Measurements from ENCODE around the gene MAPK1IP1L. TPM values are rescaled to one million over a fixed set of nuclear protein-coding genes. Genes with fewer than 3 reads are reported as not detected.
A peak's percentile ranks its signal among the peaks of the same experiment; 100 is the strongest.

MAPK1IP1L gene
- total RNA-seq, 6 experiments from 2014 or later = 114 to 150 (median 126) TPM

DNA sequence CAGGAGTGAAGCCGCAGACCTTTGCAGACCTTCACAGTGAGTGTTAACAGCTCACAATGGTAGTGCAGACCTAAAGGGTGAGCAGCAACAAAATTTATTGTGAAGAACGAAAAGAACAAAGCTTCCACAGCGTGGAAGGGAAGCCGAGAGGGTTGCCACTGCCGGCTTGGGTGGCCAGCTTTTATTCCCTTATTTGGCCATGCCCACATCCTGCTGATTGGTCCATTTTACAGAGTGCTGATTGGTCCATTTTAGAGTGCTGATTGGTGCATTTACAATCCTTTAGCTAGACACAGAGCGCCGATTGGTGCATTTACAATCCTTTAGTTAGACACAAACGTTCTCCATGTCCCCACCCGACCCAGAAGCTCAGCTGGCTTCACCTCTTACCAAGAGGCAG lies 35.5 kb downstream of the MAPK1IP1L start:
- TF ChIP-seq, protein P1, sequence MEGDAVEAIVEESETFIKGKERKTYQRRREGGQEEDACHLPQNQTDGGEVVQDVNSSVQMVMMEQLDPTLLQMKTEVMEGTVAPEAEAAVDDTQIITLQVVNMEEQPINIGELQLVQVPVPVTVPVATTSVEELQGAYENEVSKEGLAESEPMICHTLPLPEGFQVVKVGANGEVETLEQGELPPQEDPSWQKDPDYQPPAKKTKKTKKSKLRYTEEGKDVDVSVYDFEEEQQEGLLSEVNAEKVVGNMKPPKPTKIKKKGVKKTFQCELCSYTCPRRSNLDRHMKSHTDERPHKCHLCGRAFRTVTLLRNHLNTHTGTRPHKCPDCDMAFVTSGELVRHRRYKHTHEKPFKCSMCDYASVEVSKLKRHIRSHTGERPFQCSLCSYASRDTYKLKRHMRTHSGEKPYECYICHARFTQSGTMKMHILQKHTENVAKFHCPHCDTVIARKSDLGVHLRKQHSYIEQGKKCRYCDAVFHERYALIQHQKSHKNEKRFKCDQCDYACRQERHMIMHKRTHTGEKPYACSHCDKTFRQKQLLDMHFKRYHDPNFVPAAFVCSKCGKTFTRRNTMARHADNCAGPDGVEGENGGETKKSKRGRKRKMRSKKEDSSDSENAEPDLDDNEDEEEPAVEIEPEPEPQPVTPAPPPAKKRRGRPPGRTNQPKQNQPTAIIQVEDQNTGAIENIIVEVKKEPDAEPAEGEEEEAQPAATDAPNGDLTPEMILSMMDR (IDR thresholded peaks at IDR 0.05) = no peak
- DNase-seq = no peak
- peaks cover 7% of the 10 kb centered on the region for H3K27me3 Mint-ChIP-seq (ENCODE audit: insufficient read depth)
- peaks cover 9% of the 10 kb centered on the region for H3K4me1 Mint-ChIP-seq (ENCODE audit: low read depth)
- H3K9me3 Mint-ChIP-seq = no peaks in the 10 kb centered on the region
- no peak overlapping the region for H3K4me3 Mint-ChIP-seq
- no peaks in the 10 kb centered on the region for H3K36me3 Mint-ChIP-seq (ENCODE audit: low read depth)
- H3K27ac Mint-ChIP-seq = no peak overlapping the region

GRCh38 chr14:55088356-55088755 lies 36.9 kb downstream of the MAPK1IP1L start:
- Mint-ChIP-seq H3K9me3 (no peaks in the 10 kb centered on the region), H3K4me3 (no peak overlapping the region), H3K27me3 (ENCODE audit: insufficient read depth) (peaks cover 7% of the 10 kb centered on the region), H3K36me3 (ENCODE audit: low read depth) (no peaks in the 10 kb centered on the region), H3K27ac (no peak overlapping the region), H3K4me1 (ENCODE audit: low read depth) (peaks cover 21% of the 10 kb centered on the region)
- DNase-seq = no peak
- TF ChIP-seq, protein P1 (IDR thresholded peaks at IDR 0.05) = no peak

- Mint-ChIP-seq H3K36me3 (ENCODE audit: low read depth) (no peaks in the 10 kb centered on the region), H3K4me1 (ENCODE audit: low read depth) (peaks cover 28% of the 10 kb centered on the region), H3K27me3 (ENCODE audit: insufficient read depth) (peaks cover 1% of the 10 kb centered on the region; the same call in 1 of the 2 replicates), H3K9me3 (no peaks in the 10 kb centered on the region), H3K27ac (no peak overlapping the region), H3K4me3 (no peak overlapping the region)
- TF ChIP-seq, protein P1 (IDR thresholded peaks at IDR 0.05) = no peak
- no peak for DNase-seq
Observed at GRCh38 chr14:55092341-55092740, 40.9 kb downstream of the MAPK1IP1L start.

DNA sequence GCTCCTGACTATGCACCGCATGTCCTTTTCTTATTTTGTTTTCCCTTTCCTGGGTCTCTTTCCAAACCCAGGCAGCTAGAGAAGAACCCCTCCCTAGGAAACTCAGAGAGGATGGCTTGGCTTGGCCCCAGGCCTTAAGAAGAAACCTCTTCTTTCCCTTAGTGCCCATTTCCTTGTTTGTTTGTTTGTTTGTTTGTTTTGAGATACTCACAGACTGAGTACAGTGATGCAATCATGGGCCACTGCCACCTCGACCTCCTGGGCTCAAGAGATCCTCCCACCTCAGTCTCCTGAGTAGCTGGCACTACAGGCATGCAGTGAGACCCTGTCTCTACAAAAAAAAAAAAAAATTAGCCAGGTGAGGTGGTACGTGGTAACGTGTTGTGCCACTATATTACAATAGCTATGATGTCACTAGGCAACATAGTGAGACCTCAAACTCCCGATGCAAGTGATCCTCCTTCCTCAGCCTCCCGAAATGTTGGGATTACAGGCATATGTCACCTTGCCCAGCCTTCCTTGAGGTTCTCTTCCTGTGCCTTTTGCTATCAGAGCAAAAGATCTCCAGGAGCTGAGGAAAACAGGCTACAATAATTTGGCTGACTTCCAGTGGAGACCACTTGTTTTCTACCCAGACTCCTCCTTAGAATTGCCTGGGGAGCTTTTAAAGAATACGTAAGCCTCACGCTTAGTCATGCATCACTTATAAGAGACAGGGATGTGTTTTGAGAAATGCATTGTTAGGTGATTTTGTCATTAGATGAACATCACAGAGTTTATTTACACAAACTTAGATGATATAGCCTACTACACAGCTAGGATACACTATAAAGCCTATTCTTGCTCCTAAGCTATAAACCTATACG lies 43.1 kb downstream of the MAPK1IP1L start:
- peaks cover 1% of the 10 kb centered on the region; the same call in 1 of the 2 replicates for H3K27me3 Mint-ChIP-seq (ENCODE audit: insufficient read depth)
- peaks cover 25% of the 10 kb centered on the region for H3K4me1 Mint-ChIP-seq (ENCODE audit: low read depth)
- DNase-seq = peak; percentile 65
- TF ChIP-seq, protein P1 (IDR thresholded peaks at IDR 0.05) = no peak
- no peak overlapping the region for H3K4me3 Mint-ChIP-seq
- no peaks in the 10 kb centered on the region for H3K36me3 Mint-ChIP-seq (ENCODE audit: low read depth)
- 0 out of 2 replicates have a peak overlapping the region, but pooled peaks have one; percentile 33 for H3K27ac Mint-ChIP-seq
- H3K9me3 Mint-ChIP-seq = no peaks in the 10 kb centered on the region

GRCh38 chr14:55097881-55098560 lies 46.6 kb downstream of the MAPK1IP1L start:
- H3K27me3 Mint-ChIP-seq (ENCODE audit: insufficient read depth) = peaks cover 1% of the 10 kb centered on the region; the same call in 1 of the 2 replicates
- DNase-seq = no peak
- peaks cover 29% of the 10 kb centered on the region for H3K4me1 Mint-ChIP-seq (ENCODE audit: low read depth)
- H3K4me3 Mint-ChIP-seq = no peak overlapping the region
- H3K27ac Mint-ChIP-seq = no peak overlapping the region
- no peaks in the 10 kb centered on the region for H3K9me3 Mint-ChIP-seq
- no peaks in the 10 kb centered on the region for H3K36me3 Mint-ChIP-seq (ENCODE audit: low read depth)
- TF ChIP-seq, protein P1 (IDR thresholded peaks at IDR 0.05) = no peak

Measured in HFFc6 (cell line).